NCI-H187 (cell line): Measurements from ENCODE around the gene LIN52.

Experiments used
- DNase-seq, 2 experiments: peaks; one replicate each; lab custom pipeline; 2025; lab: John Stamatoyannopoulos, UW

The LIN52 gene

GRCh38 chr14:74237441-74237840, 152.7 kb downstream of the LIN52 start:
- no peak for DNase-seq

GRCh38 chr14:74238974-74239847, 154.5 kb downstream of the LIN52 start, which contains the start of gene VSX2:
VSX2 (plus strand) TSS chr14:74239449; CDS start chr14:74239562, 113 bp downstream.
- DNase-seq: no peak

DNA sequence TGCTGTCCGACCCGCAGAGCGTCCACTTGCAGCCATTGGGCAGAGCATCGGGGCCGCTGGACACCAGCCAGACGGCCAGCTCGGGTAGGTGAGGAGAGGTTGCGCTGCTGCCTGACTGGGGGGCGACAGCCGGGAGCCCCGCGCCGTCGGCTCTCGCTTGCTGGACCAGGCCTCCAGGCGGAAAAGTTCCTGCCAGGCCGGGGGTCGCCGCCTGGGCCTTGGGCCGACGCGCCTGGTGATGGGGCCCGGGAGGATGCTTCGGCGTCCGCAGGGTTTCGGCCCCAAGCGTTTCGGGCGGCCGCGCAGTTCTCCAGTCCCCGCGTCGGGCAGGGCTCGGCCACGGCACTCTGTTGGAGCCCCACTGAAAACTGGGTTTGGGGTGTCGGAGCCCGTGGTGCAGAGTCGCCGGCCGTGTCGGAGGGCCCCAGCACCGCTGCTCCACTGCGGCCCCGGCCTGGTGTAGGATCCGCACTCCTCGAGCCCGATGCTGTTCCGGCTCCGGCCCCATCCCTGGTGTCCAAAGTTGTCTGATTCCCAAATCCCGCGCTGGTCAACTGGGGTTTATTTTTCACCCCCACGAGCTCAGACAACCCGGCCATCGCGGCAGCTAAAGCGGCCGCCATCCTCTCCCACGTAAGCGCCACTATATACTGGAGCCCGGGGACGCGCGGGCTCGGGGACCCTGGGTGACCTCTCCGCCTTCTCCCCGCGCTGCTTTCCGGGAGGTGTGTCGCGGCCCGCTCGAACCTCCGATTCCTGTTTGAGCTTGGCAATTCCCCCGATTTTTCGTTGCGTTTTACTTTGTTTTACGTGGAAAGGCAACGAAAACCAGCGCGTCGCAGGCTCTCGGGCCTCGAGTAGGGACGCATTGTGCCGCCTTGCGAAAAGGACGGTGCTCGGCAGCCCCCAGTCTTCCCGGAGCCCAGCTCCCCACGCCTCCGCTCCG, 155.4 kb downstream of the LIN52 start:
- no peak for DNase-seq

DNA sequence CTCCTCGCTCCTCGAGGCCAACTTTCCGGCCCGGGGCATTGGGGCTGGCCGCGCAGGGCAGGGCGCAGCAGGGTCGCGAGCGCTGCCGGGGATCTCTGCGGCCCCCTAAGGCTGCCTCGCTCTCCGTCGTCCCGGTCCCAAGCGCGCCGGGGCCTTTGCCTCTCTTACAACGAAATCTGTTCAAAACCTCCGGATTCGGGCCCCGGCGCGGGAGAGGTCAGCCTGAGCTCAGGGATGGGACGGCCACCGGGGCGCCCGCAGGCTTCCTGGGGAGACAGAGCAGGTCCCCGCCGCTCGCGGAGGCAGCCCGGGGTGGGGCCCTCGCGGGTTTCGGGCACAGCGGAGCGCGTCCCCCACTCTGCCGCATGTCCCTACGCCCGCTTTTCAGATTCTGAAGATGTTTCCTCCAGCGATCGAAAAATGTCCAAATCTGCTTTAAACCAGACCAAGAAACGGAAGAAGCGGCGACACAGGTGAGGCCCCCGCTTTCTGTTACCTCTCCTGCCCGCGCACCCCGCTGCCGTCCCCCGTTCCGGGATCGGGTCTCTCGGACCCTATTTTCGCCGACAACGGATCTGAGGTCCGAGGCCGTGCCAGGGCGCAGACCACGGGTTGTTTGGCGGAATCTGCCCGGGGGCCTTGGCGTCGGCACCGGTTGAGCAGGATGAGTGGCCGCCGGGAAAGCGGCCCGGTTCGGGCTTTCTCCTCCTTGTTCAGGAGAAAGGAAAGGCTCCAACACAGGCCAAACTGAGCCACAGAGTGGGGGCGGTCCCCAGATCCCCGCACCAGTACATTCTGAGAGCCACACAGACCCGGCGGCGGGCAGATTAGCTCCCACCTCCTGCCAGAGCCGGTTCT, 156.3 kb downstream of the LIN52 start:
- no peak for DNase-seq

GRCh38 chr14:74241652-74242017, 156.9 kb downstream of the LIN52 start:
- no peak for DNase-seq

- DNase-seq: no peak
Measured at GRCh38 chr14:74242021-74242779, 157.4 kb downstream of the LIN52 start.

DNA sequence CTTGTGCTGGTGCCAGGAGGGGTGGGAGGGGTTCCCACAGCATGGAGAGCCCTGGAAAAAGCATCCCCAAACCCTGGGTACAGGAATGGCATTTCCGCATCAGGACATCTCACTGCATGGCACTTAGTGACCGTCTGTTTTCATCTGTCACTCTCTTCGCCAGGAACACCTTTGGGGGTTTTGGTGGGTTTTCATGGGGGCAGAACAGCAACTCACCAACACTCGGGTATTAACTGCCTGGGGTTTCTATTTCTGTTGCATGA, 158.0 kb downstream of the LIN52 start:
- no peak for DNase-seq

GRCh38 chr14:74243051-74243450, 158.3 kb downstream of the LIN52 start:
- no peak for DNase-seq

- no peak for DNase-seq
Measured at GRCh38 chr14:74244115-74244514, 159.4 kb downstream of the LIN52 start.

DNA sequence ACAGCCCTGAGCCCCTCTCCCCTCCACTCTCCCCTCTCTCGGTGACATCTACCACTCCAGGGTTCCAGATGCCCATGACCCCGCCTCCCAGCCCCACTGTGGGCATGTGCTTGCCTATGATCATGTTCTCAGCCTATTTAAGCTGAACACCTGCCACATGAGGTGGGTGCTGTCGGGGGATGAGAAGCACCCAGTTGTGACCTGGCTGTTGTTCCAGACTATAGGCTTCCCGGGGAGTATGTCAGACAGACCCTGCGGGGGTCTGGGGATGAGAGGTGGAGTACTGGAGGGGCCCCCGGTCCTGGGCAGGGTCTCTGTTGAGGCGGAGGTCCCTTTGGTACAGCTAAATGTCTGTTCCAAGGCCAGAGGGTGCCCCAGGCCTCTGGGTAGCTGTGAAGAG, 160.5 kb downstream of the LIN52 start:
- DNase-seq: no peak

DNA sequence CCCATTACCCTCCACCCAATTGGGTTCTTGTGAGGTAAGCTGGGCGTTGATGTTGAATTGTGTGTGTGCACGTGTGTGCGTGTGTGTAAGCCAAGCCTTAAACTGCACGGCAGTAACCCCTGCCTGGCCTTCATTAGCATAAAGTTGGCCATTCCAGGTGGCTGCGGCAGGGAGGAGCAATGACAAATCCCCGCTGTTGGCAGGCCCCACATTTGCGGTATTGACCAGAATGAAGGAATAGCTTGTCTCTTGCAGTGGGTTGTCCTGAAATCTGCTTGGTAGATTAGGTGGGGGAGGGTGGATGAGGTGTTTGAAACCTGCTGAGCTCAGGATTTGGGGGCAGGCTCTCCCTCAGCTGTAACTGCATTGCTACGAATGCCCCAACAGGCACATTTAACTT, 161.8 kb downstream of the LIN52 start:
- DNase-seq: no peak

GRCh38 chr14:74248017-74248416, 163.3 kb downstream of the LIN52 start:
- DNase-seq: no peak

GRCh38 chr14:74249433-74250375, 164.9 kb downstream of the LIN52 start:
- DNase-seq: no peak
